ENCODE data around the gene GPX4.

Gene GPX4

DNA sequence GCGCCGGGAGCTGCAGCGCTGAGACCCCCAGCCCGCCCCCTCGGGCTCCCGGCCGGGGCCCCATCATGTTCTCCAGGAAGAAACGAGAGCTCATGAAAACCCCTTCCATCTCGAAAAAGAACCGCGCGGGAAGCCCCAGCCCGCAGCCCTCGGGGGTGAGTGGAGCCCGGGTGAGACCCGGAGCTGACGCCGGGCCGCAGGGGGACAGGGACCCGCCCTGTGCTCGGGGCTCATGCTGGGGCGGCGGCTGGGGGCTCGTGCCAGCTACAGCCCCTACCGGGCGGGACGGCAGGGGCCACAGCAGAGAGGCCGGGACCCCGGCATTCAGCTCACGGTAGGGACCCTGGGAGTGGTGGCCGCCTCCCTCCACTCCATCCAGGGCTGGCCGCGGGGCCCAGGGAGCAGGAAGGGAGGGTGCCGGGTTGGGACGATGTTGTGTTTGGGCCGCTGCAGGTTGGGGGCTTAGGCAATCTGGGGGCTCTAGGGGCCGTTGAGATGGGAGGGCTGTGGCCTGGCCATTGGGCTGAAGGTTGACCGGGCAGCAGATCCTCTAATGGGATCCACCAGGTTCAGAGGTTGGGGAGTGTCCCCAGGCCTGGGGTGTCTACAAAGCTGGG is 36.3 kb upstream of the GPX4 start:
- peak overlapping the region; percentile 14 to 100 (median 83) for H3K27ac ChIP-seq
- peak overlapping the region; percentile 39 to 62 (median 53) for H3K4me3 ChIP-seq

DNA sequence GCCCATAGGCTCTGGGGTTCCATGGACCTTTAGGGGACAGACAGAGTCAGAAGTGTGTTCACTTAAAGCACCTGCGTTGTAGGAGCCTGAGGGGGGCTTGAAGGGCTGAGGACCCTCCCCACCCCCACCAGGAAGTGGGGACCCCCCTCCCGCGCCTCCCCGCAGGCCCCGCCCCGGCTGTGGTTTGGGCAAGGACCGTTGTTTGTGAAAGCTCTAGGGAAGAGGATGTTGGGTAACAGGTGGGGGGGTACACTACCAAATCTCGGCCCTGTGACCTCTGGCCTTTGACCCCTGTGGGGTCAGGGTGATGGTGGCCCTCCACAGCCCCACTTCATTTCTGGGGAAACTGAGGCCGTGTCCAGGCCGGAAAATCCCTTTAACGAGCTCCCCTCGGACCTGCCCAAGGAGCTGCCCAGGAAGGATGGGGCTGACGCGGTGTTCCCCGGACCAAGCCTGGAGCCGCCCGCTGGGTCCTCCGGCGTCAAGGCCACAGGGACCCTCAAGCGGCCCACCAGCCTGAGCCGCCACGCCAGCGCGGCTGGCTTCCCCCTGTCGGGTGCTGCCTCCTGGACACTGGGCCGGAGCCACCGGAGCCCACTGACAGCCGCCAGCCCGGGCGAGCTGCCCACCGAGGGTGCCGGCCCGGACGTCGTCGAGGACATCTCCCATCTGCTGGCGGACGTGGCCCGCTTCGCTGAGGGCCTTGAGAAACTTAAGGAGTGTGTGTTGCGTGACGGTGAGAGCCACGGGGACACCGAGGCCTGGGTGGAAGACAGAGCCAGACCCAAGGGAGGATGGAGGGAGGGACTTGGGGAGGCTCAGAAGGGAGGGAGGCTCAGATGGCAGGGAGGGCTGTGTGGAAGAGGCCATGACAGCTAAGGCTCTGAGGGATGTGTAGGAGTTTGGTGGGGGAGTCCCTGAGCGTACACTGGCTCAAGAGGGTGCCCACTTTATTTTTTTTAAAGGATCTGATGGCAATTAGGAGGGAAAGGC is 35.5 kb upstream of the GPX4 start:
- Histone ChIP-seq H3K4me3 (peak overlapping the region; percentile 39 to 62 (median 53)), H3K27ac (peak overlapping the region in 20 of 21 experiments; percentile 14 to 100 (median 84))

DNA sequence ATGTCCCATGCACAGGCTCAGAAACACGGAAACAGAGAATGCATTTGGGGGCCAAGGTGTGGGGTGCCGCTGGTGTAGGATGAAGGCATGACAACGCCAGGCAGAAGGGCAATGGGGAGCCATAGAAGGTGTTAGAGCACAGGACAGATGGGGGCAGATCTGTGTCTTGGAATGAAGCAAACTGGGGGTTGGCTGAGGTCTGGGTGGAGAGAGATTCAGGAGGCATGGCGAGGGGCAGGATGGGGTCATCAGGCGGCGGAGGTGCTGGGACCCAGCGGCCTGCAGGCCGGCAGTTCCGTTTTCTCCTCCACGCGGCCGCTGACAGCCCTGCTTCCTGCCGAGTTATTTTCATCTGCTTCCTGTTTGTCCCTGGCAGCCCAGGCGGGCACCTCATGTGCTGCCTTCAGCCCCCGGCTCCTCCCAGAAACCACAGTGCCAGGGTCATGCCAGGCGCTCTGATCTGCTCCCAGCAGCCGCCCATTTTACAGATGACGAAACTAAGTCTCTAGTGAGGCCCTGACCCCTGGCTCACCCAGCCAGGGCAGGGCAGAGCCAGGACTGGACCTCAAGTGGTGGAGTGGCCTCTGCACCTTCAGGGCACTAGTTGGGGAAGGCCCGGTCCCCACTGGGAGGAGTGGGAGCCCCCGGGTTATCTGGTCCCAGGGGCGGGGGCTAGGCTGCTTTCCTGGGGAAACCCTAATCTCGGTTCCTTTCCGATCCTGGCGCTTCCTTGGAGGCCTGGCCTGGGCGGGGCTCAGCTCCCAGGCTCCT is 34.6 kb upstream of the GPX4 start:
- peak overlapping the region; percentile 39 to 62 (median 53) for H3K4me3 ChIP-seq
- peak overlapping the region in 15 of 21 experiments; percentile 14 to 100 (median 88) for H3K27ac ChIP-seq

DNA sequence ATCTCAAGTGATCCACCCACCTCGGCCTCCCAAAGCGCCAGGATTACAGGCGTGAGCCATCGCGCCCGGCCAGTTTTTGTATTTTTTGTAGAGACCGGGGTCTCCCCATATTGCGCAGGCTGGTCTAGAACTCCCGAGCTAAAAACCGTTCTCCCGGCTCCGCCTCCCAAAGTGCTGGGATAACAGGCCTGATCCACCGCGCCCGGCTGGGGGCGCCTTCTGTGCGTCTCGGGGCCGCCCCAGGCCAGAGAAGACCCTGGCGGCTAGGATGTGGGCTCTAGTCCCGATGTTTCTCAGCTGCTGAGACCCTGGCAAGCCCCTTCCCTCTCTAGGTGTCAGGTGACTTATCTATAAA is 33.2 kb upstream of the GPX4 start:
- no peak overlapping the region for H3K4me3 ChIP-seq
- no peak overlapping the region for H3K27ac ChIP-seq

DNA sequence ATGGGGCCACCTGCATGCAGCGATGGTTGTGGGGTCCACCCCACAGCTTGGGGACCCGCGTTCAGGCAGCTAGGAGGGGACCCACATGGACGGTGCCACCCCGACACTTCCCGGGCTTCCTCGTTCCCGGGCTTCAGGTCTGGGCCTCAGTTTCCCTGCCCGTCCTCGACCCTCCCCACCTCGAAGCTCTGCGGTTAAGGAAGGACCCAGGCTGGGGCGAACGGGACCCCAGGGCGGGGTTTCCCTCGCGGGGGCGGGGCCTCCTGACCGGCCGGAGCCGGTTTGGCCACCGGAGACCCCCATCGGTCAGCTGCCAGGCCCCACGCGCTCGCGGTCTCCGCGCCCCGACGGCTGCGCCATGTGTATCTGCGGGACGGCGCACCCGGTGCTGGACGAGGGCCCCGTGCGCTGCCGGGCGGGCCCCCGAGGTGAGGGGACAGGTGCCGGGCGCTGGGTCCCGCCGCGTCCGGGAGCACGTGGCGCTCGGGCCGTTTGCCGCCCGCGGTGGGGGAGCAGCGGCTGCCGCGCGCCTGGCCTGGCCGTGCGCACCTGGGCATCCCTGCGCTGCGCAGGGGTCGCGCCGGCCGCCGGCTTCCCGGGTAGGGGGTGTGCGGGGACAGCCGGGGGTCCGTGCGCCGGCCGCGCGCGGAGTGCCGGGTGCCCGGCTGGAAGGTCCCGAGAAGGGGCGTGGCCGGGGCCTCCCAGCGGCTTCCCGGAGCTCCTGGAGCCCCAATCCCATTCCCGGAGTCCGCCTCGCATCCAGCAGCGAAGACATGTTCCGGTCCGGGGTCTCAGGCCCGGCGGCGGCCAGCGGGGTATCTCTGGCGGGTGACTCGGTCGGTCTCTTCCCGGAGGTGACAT is 32.6 kb upstream of the GPX4 start:
- H3K4me3 ChIP-seq, result peak overlapping the region in 1 of 7 experiments; percentile 12
- peak overlapping the region in 1 of 21 experiments; percentile 16 for H3K27ac ChIP-seq

DNA sequence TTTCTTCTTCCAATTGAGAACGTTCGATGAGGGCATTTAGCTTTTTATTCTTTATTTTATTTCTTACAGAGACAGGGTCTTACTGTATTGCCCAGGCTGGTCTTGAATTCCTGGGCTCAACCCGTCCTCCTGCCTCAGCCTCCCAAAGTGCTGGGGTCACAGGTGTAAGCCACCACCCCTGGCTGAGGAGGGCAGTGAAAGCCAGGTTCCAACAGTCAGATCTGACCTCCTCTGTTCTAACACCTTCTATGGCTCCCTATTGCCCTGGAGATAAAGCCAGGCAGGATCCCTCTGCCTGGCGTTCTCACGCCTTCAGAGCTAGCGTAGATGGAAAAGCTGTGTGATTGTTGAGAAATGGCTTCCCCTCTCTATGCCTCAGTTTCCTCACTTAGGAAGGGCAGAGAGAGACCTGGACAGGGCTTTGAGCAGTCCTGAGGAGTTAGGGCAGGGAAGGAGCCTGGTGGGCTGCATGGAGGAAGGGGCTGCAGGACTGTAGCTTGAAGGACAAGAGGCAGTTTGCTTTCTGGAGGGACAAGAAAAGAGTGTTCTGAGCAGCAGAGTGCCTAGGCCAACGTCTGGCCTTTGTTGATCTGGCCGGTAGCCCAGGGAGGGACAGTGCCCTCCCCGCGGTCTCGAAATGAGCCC is 31.3 kb upstream of the GPX4 start:
- no peak overlapping the region for H3K4me3 ChIP-seq
- peak overlapping the region in 1 of 21 experiments; percentile 16 for H3K27ac ChIP-seq

DNA sequence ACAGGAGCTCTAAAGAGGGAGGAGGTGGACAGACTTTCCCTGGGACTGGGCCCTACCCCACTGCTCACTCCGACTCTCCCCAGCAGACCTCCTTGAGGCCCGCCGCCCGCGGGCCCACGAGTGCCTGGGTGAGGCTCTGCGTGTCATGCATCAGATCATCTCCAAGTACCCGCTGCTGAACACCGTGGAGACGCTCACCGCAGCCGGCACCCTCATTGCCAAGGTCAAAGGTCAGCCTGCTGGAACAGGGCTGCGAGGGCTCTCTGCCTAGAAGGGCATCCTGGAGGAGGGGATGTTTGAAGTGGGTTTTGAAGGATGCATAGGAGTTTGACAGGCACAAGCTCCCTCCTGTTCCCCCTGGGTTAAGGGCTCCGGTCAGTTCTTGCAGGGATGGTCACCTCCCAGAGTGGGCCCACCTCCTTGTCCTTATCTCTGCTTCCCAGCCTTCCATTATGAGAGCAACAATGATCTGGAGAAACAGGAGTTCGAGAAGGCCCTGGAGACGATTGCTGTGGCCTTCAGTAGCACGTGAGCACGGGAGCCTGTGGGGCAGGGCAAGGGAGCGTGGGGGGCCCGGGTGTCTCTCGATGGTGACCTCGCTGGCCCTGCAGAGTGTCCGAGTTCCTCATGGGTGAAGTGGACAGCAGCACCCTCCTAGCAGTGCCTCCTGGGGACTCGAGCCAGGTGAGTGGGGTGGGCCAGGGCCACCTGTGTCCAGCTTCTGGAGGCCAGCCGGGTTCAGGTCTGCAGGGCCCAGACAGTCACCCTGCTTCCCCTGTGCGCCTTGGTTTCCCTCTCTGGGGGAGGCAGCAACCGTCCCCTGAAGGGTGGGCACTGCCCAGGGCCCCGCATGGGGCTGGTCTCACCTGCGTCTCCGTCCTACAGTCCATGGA is 30.5 kb upstream of the GPX4 start:
- peak overlapping the region in 8 of 21 experiments; percentile 5 to 92 (median 82) for H3K27ac ChIP-seq
- H3K4me3 ChIP-seq, result no peak overlapping the region

DNA sequence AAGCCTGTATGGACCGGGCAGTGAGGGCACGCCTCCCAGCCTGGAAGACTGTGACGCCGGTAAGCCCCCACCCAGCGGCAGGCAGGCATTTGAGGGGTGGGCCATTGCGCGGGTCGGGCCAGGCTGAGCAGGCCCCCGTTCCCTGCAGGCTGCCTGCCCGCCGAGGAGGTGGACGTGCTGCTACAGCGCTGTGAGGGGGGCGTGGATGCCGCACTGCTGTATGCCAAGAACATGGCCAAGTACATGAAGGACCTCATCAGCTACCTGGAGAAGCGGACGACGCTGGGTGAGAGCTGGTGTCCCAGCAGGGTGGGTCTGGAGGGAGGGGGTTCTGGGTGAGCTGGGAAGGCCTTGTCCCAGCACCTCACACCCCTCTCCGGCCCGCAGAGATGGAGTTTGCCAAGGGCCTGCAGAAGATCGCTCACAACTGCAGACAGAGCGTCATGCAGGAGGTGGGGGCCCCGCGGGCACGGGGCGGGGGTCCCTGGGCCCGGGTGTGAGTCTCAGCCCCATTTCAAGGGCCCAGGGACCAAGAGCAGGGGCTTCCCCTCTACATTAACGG is 29.8 kb upstream of the GPX4 start:
- H3K27ac ChIP-seq, result peak overlapping the region in 18 of 21 experiments; percentile 7 to 92 (median 71)

DNA sequence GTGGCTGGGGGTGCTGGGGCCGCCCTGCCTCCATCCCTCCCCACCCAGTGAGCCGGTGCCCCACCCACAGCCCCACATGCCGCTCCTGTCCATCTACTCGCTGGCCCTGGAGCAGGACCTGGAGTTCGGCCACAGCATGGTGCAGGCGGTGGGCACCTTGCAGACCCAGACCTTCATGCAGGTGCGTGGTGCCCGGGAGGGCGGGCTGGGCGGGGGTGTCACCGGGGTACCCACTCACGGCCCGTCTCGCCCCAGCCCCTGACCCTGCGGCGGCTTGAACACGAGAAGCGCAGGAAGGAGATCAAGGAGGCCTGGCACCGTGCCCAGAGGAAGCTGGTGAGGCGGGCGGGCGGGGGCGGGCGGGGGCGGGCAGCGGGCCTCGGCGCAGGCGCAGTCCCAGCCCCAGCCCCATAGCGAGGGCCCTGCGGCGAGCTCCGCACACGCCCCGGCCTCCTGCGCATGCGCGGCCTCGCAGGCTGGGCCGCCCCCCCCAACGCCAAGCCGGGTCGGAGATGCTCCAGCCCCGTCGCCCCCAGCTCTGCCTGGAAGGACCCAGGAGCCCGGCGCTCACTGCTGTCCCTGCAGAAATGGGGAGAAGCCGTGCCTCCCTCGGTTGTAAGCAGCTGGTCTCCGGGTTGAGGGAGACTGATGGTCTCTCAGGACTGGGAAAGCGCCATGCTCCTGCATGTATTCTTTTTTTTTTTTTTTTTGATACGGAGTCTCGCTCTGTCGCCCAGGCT is 29.1 kb upstream of the GPX4 start:
- Histone ChIP-seq H3K4me3 (peak overlapping the region in 6 of 7 experiments; percentile 1 to 28 (median 8)), H3K27ac (peak overlapping the region in 19 of 21 experiments; percentile 7 to 92 (median 70))

More for the DNA sequence above, 29.8 kb upstream of the GPX4 start:
- peak overlapping the region in 5 of 7 experiments; percentile 7 to 28 (median 8) for H3K4me3 ChIP-seq

DNA sequence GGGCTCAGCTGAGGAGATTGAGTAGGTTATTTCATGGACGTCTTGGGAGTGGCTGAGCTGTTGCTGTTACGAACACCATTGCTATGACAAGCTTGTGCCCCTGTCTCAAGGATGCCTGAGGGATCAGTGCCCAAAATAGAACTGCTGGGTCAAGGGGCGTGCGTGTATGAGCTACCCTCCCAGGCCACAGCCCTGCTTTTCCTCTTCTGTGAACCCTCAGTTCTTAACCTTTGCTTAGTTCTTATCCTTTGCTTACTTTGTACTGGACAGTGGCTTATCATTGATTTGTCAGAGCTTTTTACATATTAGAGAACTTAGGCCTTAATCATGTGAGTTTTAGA is 27.8 kb upstream of the GPX4 start:
- Histone ChIP-seq H3K27ac (peak overlapping the region in 8 of 21 experiments; percentile 10 to 90 (median 87)), H3K4me3 (no peak overlapping the region)

DNA sequence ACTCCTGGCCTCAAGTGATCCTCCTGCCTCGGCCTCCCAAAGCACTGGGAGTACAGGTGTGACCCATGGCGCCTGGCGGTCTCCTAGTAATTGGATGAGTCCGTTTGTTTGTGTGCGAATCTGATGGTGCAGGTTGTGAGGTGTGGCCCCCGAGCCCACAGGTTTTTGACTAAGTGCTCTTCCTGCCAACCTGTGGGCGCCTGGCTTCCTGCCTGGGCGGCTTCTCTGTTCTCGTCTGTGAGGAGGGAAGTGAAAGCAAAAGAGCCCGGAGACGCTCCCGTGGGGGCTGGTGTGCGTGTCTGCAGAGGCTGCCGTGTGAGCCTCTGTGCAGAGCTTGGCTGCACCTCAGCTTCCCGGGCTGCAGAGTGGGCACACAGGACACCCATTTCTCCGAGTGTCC is 26.8 kb upstream of the GPX4 start:
- Histone ChIP-seq H3K4me3 (peak overlapping the region in 6 of 7 experiments; percentile 0 to 31 (median 18)), H3K27ac (peak overlapping the region in 13 of 21 experiments; percentile 31 to 90 (median 68))

DNA sequence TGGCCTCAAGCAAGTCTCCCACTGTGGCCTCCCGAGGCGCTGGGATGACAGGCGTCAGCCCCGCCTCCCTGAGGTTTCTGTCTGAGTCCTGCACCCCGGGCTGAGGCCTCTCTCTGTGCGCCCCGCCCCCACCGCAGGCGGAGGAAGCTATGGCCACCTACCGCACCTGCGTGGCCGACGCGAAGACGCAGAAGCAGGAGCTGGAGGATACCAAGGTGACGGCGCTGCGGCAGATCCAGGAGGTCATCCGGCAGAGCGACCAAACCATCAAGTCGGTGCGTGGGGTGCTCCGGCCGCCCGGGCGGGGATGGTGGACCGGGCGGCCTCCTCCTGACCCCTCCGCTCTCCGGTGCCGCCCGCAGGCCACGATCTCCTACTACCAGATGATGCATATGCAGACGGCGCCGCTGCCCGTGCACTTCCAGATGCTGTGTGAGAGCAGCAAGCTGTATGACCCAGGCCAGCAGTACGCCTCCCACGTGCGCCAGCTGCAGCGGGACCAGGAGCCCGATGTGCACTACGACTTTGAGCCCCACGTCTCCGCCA is 24.2 kb upstream of the GPX4 start:
- peak overlapping the region in 1 of 7 experiments; percentile 0 for H3K4me3 ChIP-seq
- H3K27ac ChIP-seq, result peak overlapping the region in 4 of 21 experiments; percentile 17 to 90 (median 88)

DNA sequence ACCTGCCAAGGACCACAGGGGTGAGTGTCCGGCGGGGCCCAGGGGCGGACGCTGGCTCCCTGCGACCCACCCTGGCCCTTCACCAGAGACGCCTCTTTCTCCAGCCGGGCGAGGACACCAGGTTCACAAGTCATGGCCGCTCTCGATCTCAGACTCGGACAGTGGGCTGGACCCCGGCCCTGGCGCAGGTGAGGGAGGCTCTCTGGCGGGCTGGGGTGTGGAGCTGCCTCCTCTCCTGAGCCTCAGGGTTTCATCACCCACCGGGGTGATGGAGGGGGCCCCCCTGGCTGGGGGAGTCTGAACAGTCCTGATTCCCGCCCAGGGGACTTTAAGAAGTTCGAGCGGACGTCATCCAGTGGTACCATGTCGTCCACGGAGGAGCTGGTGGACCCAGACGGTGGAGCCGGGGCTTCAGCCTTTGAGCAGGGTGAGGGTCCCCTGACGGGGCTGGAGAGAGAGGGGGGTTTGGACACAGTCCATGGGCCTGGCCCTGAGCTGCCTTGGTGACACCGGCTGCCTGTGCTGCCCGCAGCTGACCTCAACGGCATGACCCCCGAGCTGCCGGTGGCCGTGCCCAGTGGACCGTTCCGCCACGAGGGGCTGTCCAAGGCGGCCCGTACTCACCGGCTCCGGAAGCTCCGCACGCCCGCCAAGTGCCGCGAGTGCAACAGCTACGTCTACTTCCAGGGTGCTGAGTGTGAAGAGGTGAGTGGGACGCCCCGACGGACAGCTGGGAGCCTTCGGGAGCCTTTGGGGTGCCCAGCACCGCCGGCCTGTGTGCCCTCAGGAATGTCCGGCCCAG is 23.2 kb upstream of the GPX4 start:
- Histone ChIP-seq H3K4me3 (no peak overlapping the region), H3K27ac (peak overlapping the region in 2 of 21 experiments; percentile 86 to 90)

DNA sequence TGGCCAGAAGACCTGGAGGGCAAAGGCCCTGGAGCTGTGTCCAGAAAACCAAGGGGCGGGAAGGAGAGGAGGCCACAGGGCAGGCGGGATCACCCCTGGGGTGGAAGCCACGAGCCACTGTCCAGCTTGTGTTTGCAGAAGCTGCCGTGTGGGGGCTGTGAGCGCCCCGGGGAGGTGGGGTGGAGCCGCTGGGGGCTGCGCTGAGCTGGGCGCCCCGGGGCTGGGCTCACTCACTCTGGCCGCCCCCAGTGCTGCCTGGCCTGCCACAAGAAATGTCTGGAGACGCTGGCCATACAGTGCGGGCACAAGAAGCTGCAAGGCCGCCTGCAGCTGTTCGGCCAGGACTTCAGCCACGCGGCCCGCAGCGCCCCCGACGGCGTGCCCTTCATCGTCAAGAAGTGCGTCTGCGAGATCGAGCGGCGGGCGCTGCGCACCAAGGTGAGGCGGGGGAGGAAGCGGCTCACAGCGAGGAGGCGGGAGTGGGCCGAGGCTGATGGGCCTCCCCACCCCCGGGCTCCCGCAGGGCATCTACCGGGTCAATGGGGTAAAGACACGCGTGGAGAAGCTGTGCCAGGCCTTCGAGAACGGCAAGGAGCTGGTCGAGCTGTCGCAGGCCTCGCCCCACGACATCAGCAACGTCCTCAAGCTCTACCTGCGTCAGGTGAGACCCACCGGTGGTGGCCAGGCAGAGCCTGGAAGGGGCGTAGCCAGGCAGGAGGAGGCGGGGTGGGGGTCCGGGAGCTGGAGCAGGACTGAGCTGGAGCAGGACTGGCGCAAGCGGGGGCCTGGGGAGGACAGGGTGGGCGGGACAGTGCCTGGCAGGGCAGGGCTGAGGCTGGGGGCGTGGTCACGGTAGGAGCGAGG is 22.3 kb upstream of the GPX4 start:
- Histone ChIP-seq H3K27ac (peak overlapping the region in 12 of 21 experiments; percentile 2 to 73 (median 39)), H3K4me3 (peak overlapping the region in 3 of 7 experiments; percentile 1 to 30 (median 22))

All from skin epidermis (tissue), 12 donors.